ENCODE results near the gene TLDC2.
A peak's percentile ranks its signal among the peaks of the same experiment; 100 is the strongest.

Gene TLDC2

GRCh38 chr20:36876473-36876833 is 515 bp downstream of the TLDC2 start:
- H3K9ac ChIP-seq (ENCODE audit: low read depth, low read length) = no peak overlapping the region
- H3K27me3 ChIP-seq (ENCODE audit: control insufficient read depth, insufficient read depth, low read length) = peaks cover 26% of the 10 kb centered on the region
- H3K4me3 ChIP-seq (ENCODE audit: low read length) = no peak overlapping the region
- no peaks in the 10 kb centered on the region for H3K9me3 ChIP-seq (replicated peaks; ENCODE audit: low read length)
- H3K4me1 ChIP-seq (ENCODE audit: control insufficient read depth, insufficient read depth, low read length) = no peaks in the 10 kb centered on the region
- no peaks in the 10 kb centered on the region for H3K36me3 ChIP-seq (ENCODE audit: insufficient read depth, low read length)
- H3K4me2 ChIP-seq (ENCODE audit: low read length) = no peak overlapping the region

- Histone ChIP-seq H3K4me1 (ENCODE audit: control insufficient read depth, insufficient read depth, low read length) (no peaks in the 10 kb centered on the region), H3K4me3 (ENCODE audit: low read length) (no peak overlapping the region), H3K9ac (ENCODE audit: low read depth, low read length) (no peak overlapping the region), H3K9me3 (replicated peaks; ENCODE audit: low read length) (no peaks in the 10 kb centered on the region), H3K4me2 (ENCODE audit: low read length) (no peak overlapping the region), H3K27me3 (ENCODE audit: control insufficient read depth, insufficient read depth, low read length) (peaks cover 26% of the 10 kb centered on the region), H3K36me3 (ENCODE audit: insufficient read depth, low read length) (no peaks in the 10 kb centered on the region)
Observed at GRCh38 chr20:36878941-36879340, 3.0 kb downstream of the TLDC2 start.

- Histone ChIP-seq H3K4me2 (ENCODE audit: low read length) (no peak overlapping the region), H3K36me3 (ENCODE audit: insufficient read depth, low read length) (no peaks in the 10 kb centered on the region), H3K4me3 (ENCODE audit: low read length) (no peak overlapping the region), H3K9me3 (replicated peaks; ENCODE audit: low read length) (no peaks in the 10 kb centered on the region), H3K27me3 (ENCODE audit: control insufficient read depth, insufficient read depth, low read length) (peaks cover 26% of the 10 kb centered on the region), H3K4me1 (ENCODE audit: control insufficient read depth, insufficient read depth, low read length) (no peaks in the 10 kb centered on the region), H3K9ac (ENCODE audit: low read depth, low read length) (no peak overlapping the region)
Observed at GRCh38 chr20:36880741-36881250, 4.9 kb downstream of the TLDC2 start.

- Histone ChIP-seq H3K4me3 (ENCODE audit: low read length) (no peak overlapping the region), H3K4me1 (ENCODE audit: control insufficient read depth, insufficient read depth, low read length) (no peaks in the 10 kb centered on the region), H3K9me3 (replicated peaks; ENCODE audit: low read length) (no peaks in the 10 kb centered on the region), H3K9ac (ENCODE audit: low read depth, low read length) (no peak overlapping the region), H3K36me3 (ENCODE audit: insufficient read depth, low read length) (no peaks in the 10 kb centered on the region), H3K4me2 (ENCODE audit: low read length) (no peak overlapping the region), H3K27me3 (ENCODE audit: control insufficient read depth, insufficient read depth, low read length) (peaks cover 26% of the 10 kb centered on the region)
Observed at GRCh38 chr20:36881331-36881730, 5.4 kb downstream of the TLDC2 start.

- Histone ChIP-seq H3K4me2 (ENCODE audit: low read length) (no peak overlapping the region), H3K9me3 (replicated peaks; ENCODE audit: low read length) (no peaks in the 10 kb centered on the region), H3K9ac (ENCODE audit: low read depth, low read length) (no peak overlapping the region), H3K4me1 (ENCODE audit: control insufficient read depth, insufficient read depth, low read length) (no peaks in the 10 kb centered on the region), H3K36me3 (ENCODE audit: insufficient read depth, low read length) (no peaks in the 10 kb centered on the region), H3K27me3 (ENCODE audit: control insufficient read depth, insufficient read depth, low read length) (peaks cover 26% of the 10 kb centered on the region), H3K4me3 (ENCODE audit: low read length) (no peak overlapping the region)
Observed at GRCh38 chr20:36881888-36882287, 6.0 kb downstream of the TLDC2 start.

GRCh38 chr20:36883977-36884535 is 8.1 kb downstream of the TLDC2 start:
- Histone ChIP-seq H3K27me3 (ENCODE audit: control insufficient read depth, insufficient read depth, low read length) (peaks cover 16% of the 10 kb centered on the region), H3K9me3 (replicated peaks; ENCODE audit: low read length) (no peaks in the 10 kb centered on the region), H3K4me2 (ENCODE audit: low read length) (no peak overlapping the region), H3K4me1 (ENCODE audit: control insufficient read depth, insufficient read depth, low read length) (peaks cover 4% of the 10 kb centered on the region), H3K4me3 (ENCODE audit: low read length) (no peak overlapping the region), H3K9ac (ENCODE audit: low read depth, low read length) (no peak overlapping the region), H3K36me3 (ENCODE audit: insufficient read depth, low read length) (no peaks in the 10 kb centered on the region)

GRCh38 chr20:36885356-36885755 is 9.4 kb downstream of the TLDC2 start:
- no peaks in the 10 kb centered on the region for H3K36me3 ChIP-seq (ENCODE audit: insufficient read depth, low read length)
- no peak overlapping the region for H3K4me3 ChIP-seq (ENCODE audit: low read length)
- peaks cover 15% of the 10 kb centered on the region for H3K27me3 ChIP-seq (ENCODE audit: control insufficient read depth, insufficient read depth, low read length)
- H3K4me1 ChIP-seq (ENCODE audit: control insufficient read depth, insufficient read depth, low read length) = peaks cover 4% of the 10 kb centered on the region
- no peak overlapping the region for H3K9ac ChIP-seq (ENCODE audit: low read depth, low read length)
- H3K4me2 ChIP-seq (ENCODE audit: low read length) = no peak overlapping the region
- no peaks in the 10 kb centered on the region for H3K9me3 ChIP-seq (replicated peaks; ENCODE audit: low read length)

GRCh38 chr20:36886859-36887751 is 11.2 kb downstream of the TLDC2 start:
- H3K27me3 ChIP-seq (ENCODE audit: control insufficient read depth, insufficient read depth, low read length) = peaks cover 6% of the 10 kb centered on the region
- peak overlapping the region; percentile 50 for H3K4me3 ChIP-seq (ENCODE audit: low read length)
- H3K9ac ChIP-seq (ENCODE audit: low read depth, low read length) = no peak overlapping the region

GRCh38 chr20:36887752-36888090 is 11.8 kb downstream of the TLDC2 start:
- no peak overlapping the region for H3K9ac ChIP-seq (ENCODE audit: low read depth, low read length)
- H3K27me3 ChIP-seq (ENCODE audit: control insufficient read depth, insufficient read depth, low read length) = peaks cover 2% of the 10 kb centered on the region
- H3K4me2 ChIP-seq (ENCODE audit: low read length) = peak overlapping the region; percentile 74
- H3K9me3 ChIP-seq (replicated peaks; ENCODE audit: low read length) = no peaks in the 10 kb centered on the region
- H3K36me3 ChIP-seq (ENCODE audit: insufficient read depth, low read length) = no peaks in the 10 kb centered on the region
- peak overlapping the region; percentile 50 for H3K4me3 ChIP-seq (ENCODE audit: low read length)
- peaks cover 4% of the 10 kb centered on the region for H3K4me1 ChIP-seq (ENCODE audit: control insufficient read depth, insufficient read depth, low read length)

More at GRCh38 chr20:36886859-36887751, 11.2 kb downstream of the TLDC2 start:
- peaks cover 4% of the 10 kb centered on the region for H3K4me1 ChIP-seq (ENCODE audit: control insufficient read depth, insufficient read depth, low read length)
- peak overlapping the region; percentile 74 for H3K4me2 ChIP-seq (ENCODE audit: low read length)
- H3K36me3 ChIP-seq (ENCODE audit: insufficient read depth, low read length) = no peaks in the 10 kb centered on the region
- H3K9me3 ChIP-seq (replicated peaks; ENCODE audit: low read length) = no peaks in the 10 kb centered on the region

- H3K4me2 ChIP-seq (ENCODE audit: low read length) = no peak overlapping the region
Observed at GRCh38 chr20:36888880-36889516, 13.1 kb downstream of the TLDC2 start.

GRCh38 chr20:36890586-36890985 is 14.6 kb downstream of the TLDC2 start:
- H3K36me3 ChIP-seq (ENCODE audit: insufficient read depth, low read length) = no peaks in the 10 kb centered on the region
- no peak overlapping the region for H3K9ac ChIP-seq (ENCODE audit: low read depth, low read length)
- no peak overlapping the region for H3K4me3 ChIP-seq (ENCODE audit: low read length)
- H3K4me1 ChIP-seq (ENCODE audit: control insufficient read depth, insufficient read depth, low read length) = peaks cover 4% of the 10 kb centered on the region
- H3K9me3 ChIP-seq (replicated peaks; ENCODE audit: low read length) = no peaks in the 10 kb centered on the region
- no peak overlapping the region for H3K4me2 ChIP-seq (ENCODE audit: low read length)
- H3K27me3 ChIP-seq (ENCODE audit: control insufficient read depth, insufficient read depth, low read length) = no peaks in the 10 kb centered on the region

More at GRCh38 chr20:36888880-36889516, 13.1 kb downstream of the TLDC2 start:
- H3K36me3 ChIP-seq (ENCODE audit: insufficient read depth, low read length) = no peaks in the 10 kb centered on the region
- H3K9ac ChIP-seq (ENCODE audit: low read depth, low read length) = no peak overlapping the region
- H3K4me3 ChIP-seq (ENCODE audit: low read length) = no peak overlapping the region
- H3K27me3 ChIP-seq (ENCODE audit: control insufficient read depth, insufficient read depth, low read length) = no peaks in the 10 kb centered on the region
- peaks cover 4% of the 10 kb centered on the region for H3K4me1 ChIP-seq (ENCODE audit: control insufficient read depth, insufficient read depth, low read length)
- H3K9me3 ChIP-seq (replicated peaks; ENCODE audit: low read length) = no peaks in the 10 kb centered on the region

Measured in skeletal muscle satellite cell (primary cell).